ENCODE data around the gene FNDC5.

Gene FNDC5

DNA sequence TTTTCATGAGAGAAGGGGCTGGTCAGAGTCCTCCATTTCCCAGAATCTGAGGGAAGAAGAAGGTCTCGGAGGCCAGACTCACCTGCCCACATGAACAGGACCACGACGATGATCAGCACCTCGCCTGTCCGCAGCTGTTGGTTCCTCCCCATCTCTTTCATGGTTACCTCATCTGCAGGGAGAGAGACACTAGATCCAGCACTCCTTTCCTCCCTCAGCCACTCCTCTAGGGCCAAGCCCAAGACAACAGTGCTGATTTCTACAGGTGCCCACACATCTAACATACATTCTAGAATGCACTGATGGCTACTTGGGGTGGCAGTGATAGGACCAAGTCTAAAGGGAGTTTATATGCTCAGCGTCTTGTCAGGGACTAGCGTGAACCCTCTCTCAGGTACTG is 3.0 kb downstream of the FNDC5 start:
- Histone ChIP-seq H3K36me3 (ENCODE audit: insufficient read depth, low read depth, low read length) (peaks cover 6% of the 10 kb centered on the region), H3K27me3 (ENCODE audit: insufficient read depth, low read length) (peaks cover 39% of the 10 kb centered on the region)

DNA sequence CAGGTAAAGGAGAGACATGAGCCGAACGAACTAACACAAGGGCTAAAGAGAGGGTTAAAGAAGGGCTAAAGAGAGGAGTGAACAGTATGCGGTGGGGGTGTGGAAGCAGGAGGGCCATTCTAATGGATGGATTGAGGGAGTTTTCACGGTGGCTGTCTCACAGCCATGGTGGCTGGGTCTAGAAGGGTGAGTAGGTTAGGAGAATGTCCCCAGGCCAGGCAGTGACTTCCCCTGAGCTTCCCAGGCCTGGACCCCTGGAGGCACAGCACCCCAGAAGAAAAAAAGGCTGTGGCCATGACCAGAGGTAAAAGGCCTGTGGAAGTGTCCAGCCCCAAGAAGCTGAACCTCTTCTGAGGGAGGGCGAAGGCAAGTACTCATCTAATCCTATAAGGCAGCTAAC is 3.6 kb downstream of the FNDC5 start:
- Histone ChIP-seq H3K4me1 (ENCODE audit: insufficient read depth, low read length) (peaks cover 14% of the 10 kb centered on the region), H3K9me3 (ENCODE audit: insufficient read depth, low read depth, low read length) (no peaks in the 10 kb centered on the region), H3K4me3 (ENCODE audit: low read length) (no peak overlapping the region), H3K9ac (ENCODE audit: low read depth, low read length) (no peak overlapping the region), H3K27me3 (ENCODE audit: insufficient read depth, low read length) (peaks cover 37% of the 10 kb centered on the region), H3K36me3 (ENCODE audit: insufficient read depth, low read depth, low read length) (peaks cover 11% of the 10 kb centered on the region), H3K27ac (ENCODE audit: low read length) (no peak overlapping the region)

More for the DNA sequence above, 3.0 kb downstream of the FNDC5 start:
- Histone ChIP-seq H3K9ac (ENCODE audit: low read depth, low read length) (no peak overlapping the region), H3K4me3 (ENCODE audit: low read length) (no peak overlapping the region), H3K4me1 (ENCODE audit: insufficient read depth, low read length) (peaks cover 15% of the 10 kb centered on the region), H3K27ac (ENCODE audit: low read length) (no peak overlapping the region), H3K9me3 (ENCODE audit: insufficient read depth, low read depth, low read length) (no peaks in the 10 kb centered on the region)

DNA sequence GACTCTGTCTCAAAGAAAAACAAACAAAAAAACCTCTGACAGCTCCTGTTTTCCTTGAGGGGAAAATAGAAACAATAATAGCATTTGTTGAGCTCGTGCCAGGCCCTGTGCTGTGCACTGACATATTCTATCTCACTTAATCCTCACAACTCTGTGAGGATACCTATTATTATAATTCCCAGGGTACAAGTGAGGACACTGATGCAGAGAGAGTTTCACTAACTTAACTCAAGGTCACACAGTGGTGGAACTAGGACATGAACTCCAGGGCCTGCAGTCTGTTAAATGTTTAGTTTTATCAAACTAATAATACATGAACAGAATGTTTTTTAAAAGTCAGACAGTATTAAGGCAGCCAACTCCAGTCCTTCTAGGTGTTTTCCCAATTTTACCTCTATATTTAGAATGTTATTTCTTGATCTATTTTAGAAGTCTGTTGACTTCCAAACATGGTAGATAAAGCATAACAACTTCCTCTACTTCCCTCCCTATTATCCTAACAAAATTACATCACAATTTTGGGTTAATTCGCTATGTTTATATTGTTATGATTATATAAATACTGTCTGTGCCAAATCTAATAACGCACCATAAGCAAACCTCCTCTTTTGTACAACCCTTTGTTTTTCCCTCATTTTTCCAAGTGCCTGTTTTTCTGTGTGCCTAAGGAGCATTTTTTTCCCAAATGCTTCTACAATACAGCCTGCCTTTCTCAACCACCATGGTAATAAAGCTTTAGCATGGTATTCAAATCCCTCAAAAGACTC is 4.9 kb downstream of the FNDC5 start:
- H3K4me3 ChIP-seq (ENCODE audit: low read length), result no peak overlapping the region
- H3K27ac ChIP-seq (ENCODE audit: low read length), result no peak overlapping the region
- no peaks in the 10 kb centered on the region for H3K9me3 ChIP-seq (ENCODE audit: insufficient read depth, low read depth, low read length)
- H3K27me3 ChIP-seq (ENCODE audit: insufficient read depth, low read length), result peaks cover 24% of the 10 kb centered on the region
- peaks cover 17% of the 10 kb centered on the region for H3K36me3 ChIP-seq (ENCODE audit: insufficient read depth, low read depth, low read length)
- peaks cover 6% of the 10 kb centered on the region for H3K4me1 ChIP-seq (ENCODE audit: insufficient read depth, low read length)
- H3K9ac ChIP-seq (ENCODE audit: low read depth, low read length), result no peak overlapping the region

DNA sequence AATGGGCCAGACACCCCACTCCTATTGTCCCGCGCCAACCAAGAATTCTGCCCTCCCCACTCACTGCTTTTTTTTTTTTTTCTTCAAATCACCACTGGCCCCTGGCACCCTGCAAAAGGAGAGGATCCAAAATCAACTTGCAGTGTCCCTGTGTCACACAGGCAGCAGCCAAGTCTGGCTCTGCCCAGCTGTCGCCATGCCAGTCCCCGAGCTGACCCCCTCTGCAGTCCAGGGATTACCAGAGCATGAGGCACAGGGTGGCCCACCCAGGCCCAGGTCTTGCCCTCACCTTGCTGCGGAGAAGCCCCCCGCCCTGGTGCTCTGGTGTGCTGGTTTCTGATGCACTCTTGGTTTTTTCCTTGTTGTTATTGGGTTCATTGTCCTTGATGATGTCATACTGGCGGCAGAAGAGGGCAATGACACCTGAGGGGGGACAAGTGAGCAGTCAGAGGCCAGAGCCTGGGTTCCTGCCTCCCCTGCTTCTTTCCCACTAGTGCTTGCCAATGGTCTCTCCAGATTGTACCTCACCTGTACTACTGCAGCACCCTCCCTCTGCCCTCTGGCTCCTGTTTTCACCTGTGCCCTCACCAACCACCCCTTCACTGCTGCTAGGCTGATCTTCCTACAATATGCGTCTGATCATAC is 6.2 kb downstream of the FNDC5 start:
- Histone ChIP-seq H3K36me3 (ENCODE audit: insufficient read depth, low read depth, low read length) (peaks cover 17% of the 10 kb centered on the region), H3K9ac (ENCODE audit: low read depth, low read length) (no peak overlapping the region), H3K4me1 (ENCODE audit: insufficient read depth, low read length) (peaks cover 2% of the 10 kb centered on the region; the same call in 1 of the 2 replicates), H3K27ac (ENCODE audit: low read length) (no peak overlapping the region), H3K27me3 (ENCODE audit: insufficient read depth, low read length) (peaks cover 13% of the 10 kb centered on the region), H3K4me3 (ENCODE audit: low read length) (no peak overlapping the region), H3K9me3 (ENCODE audit: insufficient read depth, low read depth, low read length) (no peaks in the 10 kb centered on the region)

DNA sequence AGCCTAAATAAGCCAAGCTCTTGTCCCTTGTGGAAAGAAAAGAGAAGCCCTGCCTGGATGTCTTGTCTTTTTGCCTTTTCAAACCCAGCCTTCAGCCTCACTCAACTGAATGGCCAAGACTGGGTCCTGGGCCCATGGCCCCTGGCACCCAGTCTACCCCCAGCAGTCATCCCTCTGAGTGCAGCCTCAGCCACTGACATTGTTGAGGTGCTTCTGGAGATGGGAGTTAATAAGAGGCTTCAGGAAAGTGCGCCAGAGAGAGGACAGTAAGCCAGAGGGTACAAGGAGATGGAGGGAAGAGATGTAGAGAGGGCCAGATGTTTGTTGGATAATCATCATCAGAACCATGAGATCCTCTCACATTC is 6.8 kb downstream of the FNDC5 start:
- peaks cover 7% of the 10 kb centered on the region for H3K27me3 ChIP-seq (ENCODE audit: insufficient read depth, low read length)
- H3K27ac ChIP-seq (ENCODE audit: low read length), result no peak overlapping the region
- peaks cover 2% of the 10 kb centered on the region; the same call in 1 of the 2 replicates for H3K4me1 ChIP-seq (ENCODE audit: insufficient read depth, low read length)
- no peak overlapping the region for H3K9ac ChIP-seq (ENCODE audit: low read depth, low read length)
- peaks cover 17% of the 10 kb centered on the region for H3K36me3 ChIP-seq (ENCODE audit: insufficient read depth, low read depth, low read length)
- H3K4me3 ChIP-seq (ENCODE audit: low read length), result no peak overlapping the region
- H3K9me3 ChIP-seq (ENCODE audit: insufficient read depth, low read depth, low read length), result no peaks in the 10 kb centered on the region

DNA sequence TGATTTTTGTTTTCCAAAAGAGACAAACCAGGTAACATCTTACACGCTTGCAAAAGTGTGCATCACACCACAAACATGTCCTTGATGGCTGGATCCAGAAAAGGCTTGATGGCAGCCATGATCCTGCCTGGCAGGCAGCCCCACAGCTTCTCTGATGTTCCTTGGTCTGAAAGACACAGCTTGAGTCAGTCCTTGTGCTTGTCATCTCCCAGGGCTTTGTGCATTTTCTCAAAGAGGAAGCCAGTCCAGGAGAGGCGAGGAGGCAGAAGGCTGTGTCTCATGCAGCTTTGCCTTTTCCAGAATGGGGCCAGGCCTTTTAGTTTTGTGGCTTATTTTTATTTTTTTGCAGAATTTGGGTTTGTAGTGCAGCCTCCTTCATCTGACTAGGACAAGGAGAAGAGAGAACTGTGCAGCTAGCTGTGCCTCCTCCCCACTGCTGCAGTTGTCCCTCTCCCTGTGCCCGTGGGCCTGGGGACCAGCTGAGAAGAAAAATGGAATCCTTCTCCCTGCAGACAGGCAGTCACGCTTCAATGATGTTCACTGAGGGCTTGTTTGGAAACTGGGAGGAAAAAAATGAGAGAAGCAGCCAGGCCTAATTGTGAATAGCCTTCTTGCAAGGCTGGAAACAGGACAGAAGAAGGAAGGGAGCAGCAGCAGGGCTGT is 7.4 kb downstream of the FNDC5 start:
- Histone ChIP-seq H3K27me3 (ENCODE audit: insufficient read depth, low read length) (peaks cover 2% of the 10 kb centered on the region), H3K9ac (ENCODE audit: low read depth, low read length) (no peak overlapping the region), H3K9me3 (ENCODE audit: insufficient read depth, low read depth, low read length) (no peaks in the 10 kb centered on the region), H3K4me1 (ENCODE audit: insufficient read depth, low read length) (peaks cover 2% of the 10 kb centered on the region; the same call in 1 of the 2 replicates), H3K4me3 (ENCODE audit: low read length) (no peak overlapping the region), H3K36me3 (ENCODE audit: insufficient read depth, low read depth, low read length) (peaks cover 17% of the 10 kb centered on the region), H3K27ac (ENCODE audit: low read length) (no peak overlapping the region)

DNA sequence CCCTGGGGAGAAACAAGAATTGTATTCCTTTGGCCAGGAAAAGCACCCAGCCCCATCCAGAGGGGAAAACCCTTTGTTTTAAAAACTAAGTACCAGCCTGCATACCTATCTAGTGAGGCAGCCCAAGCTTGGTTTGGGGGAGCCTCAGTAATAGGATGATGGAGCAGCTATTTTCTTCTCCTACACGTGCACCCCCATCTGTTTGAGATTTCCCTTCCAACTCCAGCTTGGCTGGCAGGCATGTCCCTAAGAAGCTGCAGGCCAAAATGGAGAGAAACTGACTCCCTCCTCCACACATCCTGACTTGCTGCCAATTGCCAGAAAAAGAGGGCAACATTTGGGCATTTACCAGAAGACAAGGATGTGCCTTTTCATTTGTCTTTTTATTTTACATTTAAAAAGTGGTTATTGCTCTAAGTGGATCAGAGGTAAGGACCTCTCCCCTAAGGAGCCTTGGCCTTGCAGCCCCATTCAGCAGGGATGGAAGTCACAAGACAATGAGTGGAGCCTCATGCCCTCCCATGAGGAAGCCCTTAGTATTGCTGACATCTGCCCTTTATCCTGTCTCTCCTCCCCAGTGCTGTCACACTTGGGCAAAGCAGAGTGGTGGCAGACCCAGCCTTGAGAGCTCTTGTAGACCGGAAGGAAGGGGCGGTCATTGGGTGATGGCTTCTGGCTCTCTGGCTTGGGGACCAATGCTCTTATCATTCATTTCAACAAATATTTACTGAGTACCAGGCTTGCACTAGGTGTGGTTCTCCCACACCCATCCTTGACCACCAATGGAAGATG is 8.6 kb downstream of the FNDC5 start:
- Histone ChIP-seq H3K27ac (ENCODE audit: low read length) (no peak overlapping the region), H3K9me3 (ENCODE audit: insufficient read depth, low read depth, low read length) (no peaks in the 10 kb centered on the region), H3K4me1 (ENCODE audit: insufficient read depth, low read length) (peaks cover 2% of the 10 kb centered on the region; the same call in 1 of the 2 replicates), H3K9ac (ENCODE audit: low read depth, low read length) (no peak overlapping the region), H3K36me3 (ENCODE audit: insufficient read depth, low read depth, low read length) (peaks cover 26% of the 10 kb centered on the region), H3K4me3 (ENCODE audit: low read length) (no peak overlapping the region), H3K27me3 (ENCODE audit: insufficient read depth, low read length) (no peaks in the 10 kb centered on the region)

DNA sequence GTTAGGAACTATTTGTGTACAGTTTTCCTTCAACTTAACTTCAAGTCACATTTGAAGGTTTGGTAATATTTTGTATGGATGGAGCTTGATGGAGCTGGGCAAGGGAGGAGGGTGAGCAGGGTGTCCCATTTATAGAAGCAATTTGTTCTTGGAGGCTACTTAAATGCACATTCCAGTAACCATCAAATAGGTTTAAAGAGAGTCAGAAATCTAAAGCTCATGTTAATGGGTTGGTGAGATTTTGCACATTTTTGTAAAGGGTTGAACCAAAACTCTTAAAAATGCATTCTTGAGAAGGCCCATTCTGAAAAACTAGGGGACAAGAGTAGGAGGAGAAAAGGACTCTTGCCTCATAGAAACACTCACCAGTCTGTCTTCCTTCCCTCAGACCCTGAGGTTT is 10.1 kb downstream of the FNDC5 start:
- no peak overlapping the region for H3K9ac ChIP-seq (ENCODE audit: low read depth, low read length)
- H3K4me1 ChIP-seq (ENCODE audit: insufficient read depth, low read length), result peaks cover 2% of the 10 kb centered on the region; the same call in 1 of the 2 replicates
- peaks cover 41% of the 10 kb centered on the region for H3K36me3 ChIP-seq (ENCODE audit: insufficient read depth, low read depth, low read length)
- H3K27me3 ChIP-seq (ENCODE audit: insufficient read depth, low read length), result no peaks in the 10 kb centered on the region
- H3K27ac ChIP-seq (ENCODE audit: low read length), result no peak overlapping the region
- H3K9me3 ChIP-seq (ENCODE audit: insufficient read depth, low read depth, low read length), result no peaks in the 10 kb centered on the region
- no peak overlapping the region for H3K4me3 ChIP-seq (ENCODE audit: low read length)

DNA sequence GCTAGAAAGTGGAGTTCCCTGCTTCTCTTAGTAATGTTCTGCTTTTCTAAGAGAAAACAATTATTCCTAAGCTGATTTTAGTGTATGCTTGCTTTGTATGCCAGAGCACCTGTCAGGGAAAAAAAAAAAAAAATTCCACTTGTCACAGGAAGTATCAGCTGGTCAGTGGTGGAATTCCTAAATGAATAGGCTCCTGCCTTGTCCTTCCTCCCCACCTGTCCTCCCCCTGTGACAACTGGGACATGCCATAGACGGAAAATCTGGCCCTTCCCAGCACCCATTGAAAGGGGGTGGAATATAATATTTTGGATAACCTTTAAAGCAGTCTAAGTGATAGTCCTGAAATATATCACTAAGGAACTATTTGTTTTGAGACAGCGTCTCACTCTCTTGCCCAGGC is 10.8 kb downstream of the FNDC5 start:
- H3K27me3 ChIP-seq (ENCODE audit: insufficient read depth, low read length), result no peaks in the 10 kb centered on the region
- H3K4me3 ChIP-seq (ENCODE audit: low read length), result no peak overlapping the region
- no peaks in the 10 kb centered on the region for H3K9me3 ChIP-seq (ENCODE audit: insufficient read depth, low read depth, low read length)
- no peak overlapping the region for H3K9ac ChIP-seq (ENCODE audit: low read depth, low read length)
- H3K27ac ChIP-seq (ENCODE audit: low read length), result no peak overlapping the region
- H3K4me1 ChIP-seq (ENCODE audit: insufficient read depth, low read length), result peaks cover 2% of the 10 kb centered on the region; the same call in 1 of the 2 replicates
- peaks cover 47% of the 10 kb centered on the region for H3K36me3 ChIP-seq (ENCODE audit: insufficient read depth, low read depth, low read length)

DNA sequence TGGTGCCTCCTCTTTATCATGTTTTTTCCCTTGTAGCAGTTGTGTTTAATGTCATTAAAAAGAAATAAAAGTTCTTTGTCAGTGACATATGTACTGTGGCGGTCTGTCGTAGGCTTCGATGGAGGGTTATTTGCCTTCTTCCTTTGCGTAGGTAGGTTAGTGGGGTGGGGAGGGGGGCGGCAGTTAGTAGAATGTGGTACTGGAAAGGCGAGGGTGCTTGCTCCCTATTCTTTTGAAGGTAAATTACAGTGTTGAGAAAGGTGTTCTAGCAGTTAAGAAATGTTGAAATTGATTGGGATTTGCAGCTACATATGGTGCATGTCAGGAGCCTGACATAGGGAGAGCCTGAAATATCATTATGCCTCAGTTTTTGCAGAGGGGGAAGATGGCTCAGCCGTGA is 11.9 kb downstream of the FNDC5 start:
- no peaks in the 10 kb centered on the region for H3K9me3 ChIP-seq (ENCODE audit: insufficient read depth, low read depth, low read length)
- no peak overlapping the region for H3K4me3 ChIP-seq (ENCODE audit: low read length)
- peaks cover 58% of the 10 kb centered on the region for H3K36me3 ChIP-seq (ENCODE audit: insufficient read depth, low read depth, low read length)
- H3K4me1 ChIP-seq (ENCODE audit: insufficient read depth, low read length), result peaks cover 2% of the 10 kb centered on the region; the same call in 1 of the 2 replicates
- H3K27ac ChIP-seq (ENCODE audit: low read length), result no peak overlapping the region
- no peak overlapping the region for H3K9ac ChIP-seq (ENCODE audit: low read depth, low read length)
- H3K27me3 ChIP-seq (ENCODE audit: insufficient read depth, low read length), result no peaks in the 10 kb centered on the region

DNA sequence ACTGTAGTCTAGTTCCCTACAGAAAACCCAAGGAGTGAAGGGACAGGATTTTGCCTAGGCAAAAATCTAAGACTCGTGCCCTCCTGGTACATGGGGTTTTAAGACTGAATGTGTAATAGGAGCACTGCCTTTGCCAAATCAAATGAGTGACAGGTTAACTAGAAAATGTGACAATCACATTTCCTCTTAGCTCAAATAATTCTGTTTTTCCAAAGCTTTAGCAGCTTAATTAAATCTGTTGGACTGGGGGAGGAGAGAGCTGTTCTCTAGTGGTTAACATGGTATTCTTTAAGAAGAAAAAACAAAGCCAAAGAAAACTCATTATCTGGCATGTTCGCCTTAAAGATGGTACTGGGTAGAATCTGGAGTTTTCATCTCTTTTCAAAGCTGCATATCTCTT is 12.6 kb downstream of the FNDC5 start:
- Histone ChIP-seq H3K4me1 (ENCODE audit: insufficient read depth, low read length) (peaks cover 2% of the 10 kb centered on the region; the same call in 1 of the 2 replicates), H3K27me3 (ENCODE audit: insufficient read depth, low read length) (no peaks in the 10 kb centered on the region), H3K36me3 (ENCODE audit: insufficient read depth, low read depth, low read length) (peaks cover 62% of the 10 kb centered on the region), H3K4me3 (ENCODE audit: low read length) (no peak overlapping the region), H3K9ac (ENCODE audit: low read depth, low read length) (no peak overlapping the region), H3K9me3 (ENCODE audit: insufficient read depth, low read depth, low read length) (no peaks in the 10 kb centered on the region), H3K27ac (ENCODE audit: low read length) (no peak overlapping the region)
